Panc1 (cell line): ENCODE data around the gene SLC52A3.

ENCODE experiments used
- POLR2AphosphoS5 ChIP-seq: IDR thresholded peaks from 2 replicates; pipeline ENCODE4 v1.6.1; 2012; ENCODE audit warnings: mild to moderate bottlenecking, low read depth, low read length, moderate library complexity
- SIN3A ChIP-seq: IDR thresholded peaks from 2 replicates; pipeline ENCODE4 v1.6.1; 2012; ENCODE audit warnings: low read depth, mild to moderate bottlenecking, low read length, moderate library complexity, borderline replicate concordance; ENCODE audit not compliant: insufficient read depth
- TF ChIP-seq, protein P1 (sequence below): fragments of 450-650 bp; IDR thresholded peaks from 2 replicates; pipeline ENCODE4 v1.5.1; 2017; ENCODE audit warnings: mild to moderate bottlenecking
- TF ChIP-seq, protein P2 (sequence below), 2 experiments: IDR thresholded peaks; 2 replicates each; pipeline ENCODE4 v1.6.1; 2011 to 2012; ENCODE audit warnings: low read depth in 2 of 2, control low read depth in 1 of 2, low read length in 1 of 2, mild to moderate bottlenecking in 1 of 2, moderate library complexity in 1 of 2; ENCODE audit not compliant: insufficient read depth in 1 of 2

DNA sequence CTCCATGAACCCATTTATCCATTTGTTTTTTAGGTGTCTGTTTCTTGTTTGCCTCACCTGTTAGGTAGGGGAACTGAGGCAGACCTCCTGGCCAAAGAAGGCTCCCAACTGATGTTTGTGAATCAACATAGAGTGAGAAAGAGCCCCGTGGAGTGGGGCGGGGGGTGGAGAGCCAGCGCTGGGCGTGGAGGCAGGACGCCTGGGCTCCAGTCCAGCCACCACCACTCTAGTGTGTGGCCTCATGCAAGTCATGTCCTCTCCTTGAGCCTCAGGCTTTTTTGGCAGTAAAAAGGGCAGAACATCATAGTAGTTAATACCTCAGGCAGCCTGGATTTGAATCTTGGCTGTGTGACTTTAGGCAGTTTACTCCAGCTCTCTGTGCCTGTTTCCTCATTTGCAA, 50.5 kb downstream of the SLC52A3 start:
- no peak for TF ChIP-seq SIN3A
- TF ChIP-seq, protein P1, sequence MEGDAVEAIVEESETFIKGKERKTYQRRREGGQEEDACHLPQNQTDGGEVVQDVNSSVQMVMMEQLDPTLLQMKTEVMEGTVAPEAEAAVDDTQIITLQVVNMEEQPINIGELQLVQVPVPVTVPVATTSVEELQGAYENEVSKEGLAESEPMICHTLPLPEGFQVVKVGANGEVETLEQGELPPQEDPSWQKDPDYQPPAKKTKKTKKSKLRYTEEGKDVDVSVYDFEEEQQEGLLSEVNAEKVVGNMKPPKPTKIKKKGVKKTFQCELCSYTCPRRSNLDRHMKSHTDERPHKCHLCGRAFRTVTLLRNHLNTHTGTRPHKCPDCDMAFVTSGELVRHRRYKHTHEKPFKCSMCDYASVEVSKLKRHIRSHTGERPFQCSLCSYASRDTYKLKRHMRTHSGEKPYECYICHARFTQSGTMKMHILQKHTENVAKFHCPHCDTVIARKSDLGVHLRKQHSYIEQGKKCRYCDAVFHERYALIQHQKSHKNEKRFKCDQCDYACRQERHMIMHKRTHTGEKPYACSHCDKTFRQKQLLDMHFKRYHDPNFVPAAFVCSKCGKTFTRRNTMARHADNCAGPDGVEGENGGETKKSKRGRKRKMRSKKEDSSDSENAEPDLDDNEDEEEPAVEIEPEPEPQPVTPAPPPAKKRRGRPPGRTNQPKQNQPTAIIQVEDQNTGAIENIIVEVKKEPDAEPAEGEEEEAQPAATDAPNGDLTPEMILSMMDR, result no peak
- TF ChIP-seq, protein P2, sequence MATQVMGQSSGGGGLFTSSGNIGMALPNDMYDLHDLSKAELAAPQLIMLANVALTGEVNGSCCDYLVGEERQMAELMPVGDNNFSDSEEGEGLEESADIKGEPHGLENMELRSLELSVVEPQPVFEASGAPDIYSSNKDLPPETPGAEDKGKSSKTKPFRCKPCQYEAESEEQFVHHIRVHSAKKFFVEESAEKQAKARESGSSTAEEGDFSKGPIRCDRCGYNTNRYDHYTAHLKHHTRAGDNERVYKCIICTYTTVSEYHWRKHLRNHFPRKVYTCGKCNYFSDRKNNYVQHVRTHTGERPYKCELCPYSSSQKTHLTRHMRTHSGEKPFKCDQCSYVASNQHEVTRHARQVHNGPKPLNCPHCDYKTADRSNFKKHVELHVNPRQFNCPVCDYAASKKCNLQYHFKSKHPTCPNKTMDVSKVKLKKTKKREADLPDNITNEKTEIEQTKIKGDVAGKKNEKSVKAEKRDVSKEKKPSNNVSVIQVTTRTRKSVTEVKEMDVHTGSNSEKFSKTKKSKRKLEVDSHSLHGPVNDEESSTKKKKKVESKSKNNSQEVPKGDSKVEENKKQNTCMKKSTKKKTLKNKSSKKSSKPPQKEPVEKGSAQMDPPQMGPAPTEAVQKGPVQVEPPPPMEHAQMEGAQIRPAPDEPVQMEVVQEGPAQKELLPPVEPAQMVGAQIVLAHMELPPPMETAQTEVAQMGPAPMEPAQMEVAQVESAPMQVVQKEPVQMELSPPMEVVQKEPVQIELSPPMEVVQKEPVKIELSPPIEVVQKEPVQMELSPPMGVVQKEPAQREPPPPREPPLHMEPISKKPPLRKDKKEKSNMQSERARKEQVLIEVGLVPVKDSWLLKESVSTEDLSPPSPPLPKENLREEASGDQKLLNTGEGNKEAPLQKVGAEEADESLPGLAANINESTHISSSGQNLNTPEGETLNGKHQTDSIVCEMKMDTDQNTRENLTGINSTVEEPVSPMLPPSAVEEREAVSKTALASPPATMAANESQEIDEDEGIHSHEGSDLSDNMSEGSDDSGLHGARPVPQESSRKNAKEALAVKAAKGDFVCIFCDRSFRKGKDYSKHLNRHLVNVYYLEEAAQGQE (IDR thresholded peaks at IDR 0.05; ENCODE audit: insufficient read depth in 1 of 2, low read depth in 2 of 2, low read length in 1 of 2), result no peak
- no peak for TF ChIP-seq POLR2AphosphoS5
